CD1c-positive myeloid dendritic cell (primary cell): ENCODE results near the gene INSR.

Experiments used
- DNase-seq: peaks from one replicate; pipeline ENCODE4 v3.0.0-alpha.2; 2016; ENCODE audit errors: extremely low spot score

The INSR gene

GRCh38 chr19:7295912-7296536 is 1.8 kb upstream of the INSR start:
- DNase-seq, result no peak

GRCh38 chr19:7294558-7295212 is 471 bp upstream of the INSR start:
- peak; percentile 71 for DNase-seq

DNA sequence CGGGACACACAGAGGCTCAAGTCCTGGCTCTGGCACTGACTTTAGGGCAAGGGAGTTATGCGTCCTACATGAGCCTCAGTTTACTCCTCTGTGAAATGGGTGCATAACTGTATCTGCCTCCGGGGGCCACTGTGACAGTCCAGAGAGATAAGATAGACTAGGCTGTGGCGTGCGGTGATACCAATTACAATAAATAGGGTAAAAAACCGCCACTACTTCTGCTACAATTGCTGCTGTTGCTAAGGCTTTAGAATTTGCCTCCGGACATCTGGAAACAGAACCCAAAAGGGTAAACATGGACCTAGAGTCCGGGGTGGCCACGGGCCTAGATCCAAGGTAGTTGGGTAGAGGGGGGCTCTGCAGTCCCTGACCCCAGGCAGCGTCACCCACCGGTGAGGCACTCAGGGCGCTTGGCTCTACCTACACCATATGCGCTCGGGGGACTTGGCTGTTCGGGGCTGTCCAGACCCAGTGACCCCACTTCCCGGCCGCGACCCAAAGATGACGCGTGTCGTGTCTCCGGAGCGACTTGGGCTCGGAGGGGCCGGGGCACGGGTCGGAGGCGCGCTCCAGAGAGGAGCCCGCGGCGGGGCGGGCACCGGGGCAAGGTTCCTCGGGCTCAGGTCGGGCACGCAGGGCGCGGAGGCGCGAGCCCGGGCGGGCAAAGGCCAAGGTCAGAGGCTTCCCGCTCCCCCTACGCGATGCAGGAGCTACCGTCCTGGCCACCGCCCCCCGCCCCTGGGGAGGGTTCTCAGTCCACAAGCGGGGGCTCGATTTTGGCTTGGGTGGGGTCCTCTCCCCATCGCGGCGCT is 1.1 kb downstream of the INSR start:
- peak; percentile 32 for DNase-seq

DNA sequence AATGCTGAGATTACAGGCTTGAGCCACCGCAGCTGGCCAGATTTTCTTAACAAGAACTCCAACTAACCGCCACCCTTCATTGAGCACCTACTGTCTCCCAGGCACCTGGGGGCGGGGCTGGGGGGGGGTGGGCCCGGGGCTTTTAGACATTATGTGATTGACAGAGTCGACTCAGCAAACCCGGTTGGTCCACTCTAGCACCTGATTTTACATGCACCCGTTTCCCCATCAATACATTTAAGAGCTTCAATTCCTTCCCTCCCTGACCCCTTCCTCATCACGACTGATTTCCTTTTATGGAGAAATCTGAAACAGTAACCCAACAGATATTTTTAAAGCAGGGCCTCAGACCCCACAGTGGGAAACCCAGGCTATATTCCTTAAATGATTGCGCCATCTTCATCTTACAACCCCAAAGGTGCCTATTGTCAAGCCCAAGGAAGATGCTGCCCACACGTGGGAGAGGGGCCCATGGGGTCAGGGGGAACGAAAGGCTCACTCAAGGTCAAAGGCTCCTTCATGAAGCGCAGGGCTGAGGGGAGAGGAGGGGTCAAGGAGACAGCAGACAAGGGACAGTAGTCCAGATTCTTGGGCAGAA is 1.8 kb downstream of the INSR start:
- DNase-seq, result no peak

DNA sequence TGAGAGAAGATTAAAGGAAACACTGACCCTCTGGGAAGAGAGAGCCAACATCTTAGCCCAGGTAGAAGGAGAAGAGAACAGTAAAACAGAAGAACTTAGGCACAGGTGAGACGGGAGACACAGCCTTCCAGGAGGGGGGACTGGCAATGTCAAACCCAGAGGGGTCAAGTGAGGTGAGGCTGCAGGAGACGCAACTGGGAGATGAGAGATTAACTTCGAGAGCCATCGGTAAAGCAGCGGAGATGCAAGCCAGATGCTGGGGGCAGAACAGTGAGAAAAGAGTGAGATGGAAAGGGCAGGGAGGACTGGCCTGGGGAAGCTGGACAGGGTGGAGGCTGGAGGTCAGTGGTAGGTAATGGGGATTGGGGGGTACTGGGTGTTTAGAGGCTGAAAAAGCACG is 5.2 kb downstream of the INSR start:
- no peak for DNase-seq

DNA sequence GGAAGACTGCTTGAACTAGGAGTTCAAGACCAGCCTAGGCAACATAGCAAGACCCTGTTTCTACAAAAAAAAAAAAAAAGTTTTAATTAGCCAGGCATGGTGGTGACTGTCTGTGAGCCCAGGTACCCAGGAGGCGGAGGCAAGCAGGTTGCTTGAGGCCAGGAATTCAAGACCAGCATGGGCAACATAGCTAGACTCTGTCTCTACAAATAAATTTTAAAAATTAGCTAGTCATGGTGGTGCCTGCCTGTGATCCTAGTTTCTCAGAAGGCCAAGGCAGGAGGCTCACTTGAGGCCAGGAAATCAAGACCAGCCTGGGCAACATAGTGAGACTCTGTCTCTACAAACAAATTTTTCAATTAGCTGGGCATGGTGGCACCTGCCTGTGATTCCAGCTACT is 6.1 kb downstream of the INSR start:
- DNase-seq, result no peak

GRCh38 chr19:7287722-7288121 is 6.5 kb downstream of the INSR start:
- DNase-seq, result no peak

DNA sequence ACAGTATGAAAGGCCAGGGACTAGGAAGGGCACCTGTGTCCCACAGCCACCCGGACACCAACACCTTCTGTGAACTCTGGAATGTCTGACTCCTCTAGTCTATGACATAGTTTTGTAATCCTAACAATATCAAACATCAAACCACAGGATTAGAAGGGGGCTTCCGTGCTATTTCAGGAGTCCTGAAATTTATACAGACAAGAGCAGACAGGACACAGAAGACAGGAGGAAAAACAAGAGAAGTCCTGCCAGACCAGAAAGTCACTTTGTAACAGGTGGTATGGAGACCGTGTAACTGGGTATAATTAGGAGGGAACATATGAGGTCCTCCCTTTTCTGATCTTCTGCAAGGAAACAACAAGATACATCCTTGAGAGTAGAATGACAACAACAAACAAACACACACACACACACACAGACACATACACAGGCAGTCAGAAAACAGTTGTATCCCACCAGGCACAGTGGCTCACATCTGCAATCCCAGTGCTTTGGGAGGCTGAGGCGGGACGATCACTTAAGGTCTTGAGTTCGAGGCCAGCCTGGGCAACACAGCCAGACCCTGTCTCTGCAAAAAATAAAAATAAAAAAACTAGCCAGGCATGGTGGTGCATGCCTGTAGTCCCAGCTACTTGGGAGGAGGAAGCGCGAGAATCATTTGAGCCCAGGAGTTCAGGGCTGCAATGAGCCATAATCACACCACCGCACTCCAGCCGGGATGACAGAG is 13.1 kb downstream of the INSR start:
- DNase-seq, result no peak

- peak; percentile 34 for DNase-seq
Measured at GRCh38 chr19:7272856-7273578, 21.2 kb downstream of the INSR start.

DNA sequence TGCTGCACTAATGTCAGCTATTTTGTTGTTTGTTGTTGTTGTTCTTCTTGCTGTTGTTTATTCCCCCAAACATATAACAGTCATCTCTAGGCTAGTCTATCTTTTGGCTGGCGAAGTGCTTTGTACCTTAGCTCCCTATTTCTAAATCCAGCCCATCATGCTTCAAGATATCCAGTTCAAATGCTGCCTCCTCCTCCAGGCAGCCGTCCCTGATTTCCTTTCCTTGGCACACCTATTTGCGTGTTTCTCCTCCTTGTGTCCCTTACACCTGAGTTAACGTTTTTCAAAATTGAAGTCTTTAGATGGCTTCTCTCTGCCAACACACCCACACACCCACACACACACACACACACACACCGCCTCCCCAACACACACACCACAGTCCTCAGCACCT is 25.5 kb downstream of the INSR start:
- DNase-seq, result no peak

- DNase-seq, result peak; percentile 91
Measured at GRCh38 chr19:7267792-7268704, 26.2 kb downstream of the INSR start.

DNA sequence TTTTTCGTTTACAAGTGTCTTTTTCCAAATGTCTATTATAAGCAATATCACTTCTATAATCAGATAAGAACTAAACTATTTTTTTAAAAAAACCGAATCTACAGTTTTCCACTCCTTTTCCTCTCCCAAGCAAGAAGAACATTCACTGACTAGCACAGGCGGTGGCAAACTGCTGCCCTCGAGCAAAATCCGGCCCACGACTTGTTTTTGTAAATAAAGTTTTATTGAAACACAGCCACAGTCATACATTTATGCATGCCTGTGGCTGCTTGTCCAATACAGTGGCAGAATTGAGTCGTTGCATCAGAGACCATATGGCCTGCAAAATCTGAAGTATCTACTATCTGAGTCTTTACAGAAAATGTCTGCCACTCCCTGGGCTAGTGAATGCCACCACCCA is 27.4 kb downstream of the INSR start:
- no peak for DNase-seq

DNA sequence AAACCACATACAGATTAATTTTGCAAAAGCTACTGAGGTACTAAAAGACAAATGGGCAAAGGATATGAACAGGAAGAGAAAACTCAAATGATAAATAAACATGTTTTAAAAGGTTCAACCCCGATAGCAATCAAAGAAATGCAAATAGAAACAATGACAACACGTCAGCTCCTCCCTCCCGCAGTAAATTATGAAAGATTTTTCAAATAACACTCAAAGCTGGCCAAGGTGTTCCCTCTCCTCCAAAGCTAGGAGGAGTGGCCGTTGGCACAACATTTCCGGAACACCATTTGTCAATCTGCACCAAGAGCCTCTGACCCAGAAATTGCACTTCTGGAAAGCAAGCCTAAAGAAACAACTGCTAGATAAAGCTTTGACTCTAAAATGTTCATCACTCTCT is 28.3 kb downstream of the INSR start:
- DNase-seq, result peak; percentile 22

DNA sequence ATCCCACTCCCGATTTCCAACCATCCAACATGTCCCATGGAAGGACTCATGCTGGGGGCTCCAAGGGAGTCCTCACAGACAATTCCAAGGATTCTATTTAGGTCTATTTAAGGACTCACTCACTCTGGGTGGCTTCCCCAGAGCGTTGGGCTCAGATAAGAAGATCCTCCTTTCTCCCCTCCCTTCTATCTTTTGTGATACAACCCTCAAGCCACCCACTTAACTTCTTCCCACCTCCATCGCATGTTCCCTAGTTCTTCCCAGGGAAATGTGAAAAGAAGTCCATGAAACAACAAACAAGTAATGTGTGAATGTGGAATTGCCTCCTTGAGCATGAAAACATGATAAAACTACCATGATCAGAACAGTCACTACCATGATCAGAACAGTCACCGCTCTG is 29.4 kb downstream of the INSR start:
- DNase-seq, result no peak

DNA sequence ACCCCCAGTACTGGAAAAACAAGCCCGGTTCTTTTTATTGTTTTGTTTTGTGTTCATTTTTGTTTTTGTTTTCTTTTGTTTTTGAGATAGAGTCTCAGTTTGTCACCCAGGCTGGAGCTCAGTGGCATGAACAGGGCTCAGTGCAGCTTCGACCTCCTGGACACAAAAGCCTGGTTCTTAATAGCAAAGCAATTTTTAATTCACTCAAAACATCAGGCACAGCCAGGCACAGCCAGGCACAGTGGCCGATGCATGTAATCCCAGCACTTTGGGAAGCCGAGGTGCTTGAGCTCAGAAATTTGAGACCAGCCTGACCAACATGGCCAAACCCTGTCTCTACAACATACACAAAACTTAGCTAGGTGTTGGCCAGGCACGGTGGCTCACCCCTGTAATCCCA is 30.7 kb downstream of the INSR start:
- DNase-seq, result no peak

DNA sequence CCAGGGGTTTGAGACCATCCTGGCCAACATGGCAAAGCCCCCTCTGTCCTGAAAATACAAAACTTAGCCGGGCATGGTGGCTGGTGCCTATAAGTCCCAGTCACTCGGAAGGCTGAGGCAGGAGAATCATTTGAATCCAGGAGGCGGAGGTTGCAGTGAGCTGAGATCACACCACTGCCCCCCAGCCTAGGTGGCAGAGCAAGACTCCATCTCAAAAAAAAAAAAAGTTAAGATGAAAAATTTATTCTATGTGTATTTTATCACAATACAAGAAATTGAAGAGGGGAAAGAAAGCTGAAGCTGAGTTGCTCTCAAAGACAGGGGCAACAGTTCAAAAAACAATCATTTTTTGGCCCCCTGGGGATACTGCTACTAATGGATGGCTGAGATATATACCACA is 31.1 kb downstream of the INSR start:
- no peak for DNase-seq

- no peak for DNase-seq
Measured at GRCh38 chr19:7262470-7262869, 31.7 kb downstream of the INSR start.

GRCh38 chr19:7260161-7260560 is 34.1 kb downstream of the INSR start:
- no peak for DNase-seq

DNA sequence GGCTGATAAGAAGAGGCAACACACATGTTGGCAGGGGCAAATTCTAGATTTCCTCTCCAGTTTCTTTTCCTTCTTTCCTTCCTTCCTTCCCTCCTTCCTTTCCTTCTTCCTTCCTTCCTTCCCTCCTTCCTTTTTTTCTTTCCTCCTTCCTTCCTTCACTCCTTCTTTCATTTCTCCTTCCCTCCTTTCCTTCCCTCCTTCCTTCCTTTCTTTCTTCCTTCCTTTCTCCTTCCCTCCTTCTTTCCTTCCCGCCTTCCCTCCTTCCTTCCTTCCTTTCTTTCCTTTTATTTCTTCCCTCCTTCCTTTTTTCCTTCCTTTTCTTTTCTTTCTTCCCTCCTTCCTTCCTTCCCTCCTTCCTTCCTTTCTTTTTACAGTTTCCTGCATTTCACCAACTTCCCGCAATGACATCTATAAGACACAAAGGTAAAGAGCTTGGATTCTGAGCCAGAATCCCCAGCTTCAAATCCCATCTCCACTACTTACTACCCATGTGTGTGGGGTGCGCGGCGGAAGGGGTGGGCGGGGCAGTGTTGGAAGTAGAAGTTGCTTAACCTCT is 35.3 kb downstream of the INSR start:
- no peak for DNase-seq
